ENCODE results near the gene NOTCH4. TPM values are rescaled to one million over a fixed set of nuclear protein-coding genes. Genes with fewer than 3 reads are reported as not detected.

Gene NOTCH4
- total and polyA plus RNA-seq, 2 donors (not counting 3 experiments of a cell fraction or from before 2014, with no cell fraction given) = 41.7 to 114 TPM

Small RNAs within 50 kb of the gene (microRNA-seq; reads per million reads assigned to microRNA genes)
- gene MIR6721 (ENCODE audit: borderline number of aligned reads, borderline replicate concordance) = 1.5 reads per million
- gene MIR6833 (ENCODE audit: borderline number of aligned reads, borderline replicate concordance) = not detected

Small RNAs within 50 kb of the gene (small RNA-seq; reads per million reads assigned to genes)
- gene AL662884.1 (ENCODE audit: insufficient read depth, insufficient read length, low read depth, low replicate concordance) = not detected
- not detected for gene MIR6833 (ENCODE audit: insufficient read depth, insufficient read length, low read depth, low replicate concordance)

Other genes starting within 250 kb of the NOTCH4 start
- gene C4A, start 242.0 kb downstream of the NOTCH4 start, total RNA-seq = 4.1 and 5.2 TPM in 2 replicates
- 4.4 and 5.7 TPM in 2 replicates for gene C4A, start 242.0 kb downstream of the NOTCH4 start, polyA plus RNA-seq
- gene C4B, start 209.3 kb downstream of the NOTCH4 start, total RNA-seq = 6.3 and 6.5 TPM in 2 replicates
- 2.9 and 4.4 TPM in 2 replicates for gene C4B, start 209.3 kb downstream of the NOTCH4 start, polyA plus RNA-seq
- gene CYP21A2, start 185.7 kb downstream of the NOTCH4 start, total RNA-seq = 0.22 and 0.32 TPM in 2 replicates
- 0.06 and 0.46 TPM in 2 replicates for gene CYP21A2, start 185.7 kb downstream of the NOTCH4 start, polyA plus RNA-seq
- 2.7 and 3.2 TPM in 2 replicates for gene TNXB, start 114.7 kb downstream of the NOTCH4 start, total RNA-seq
- gene TNXB, start 114.7 kb downstream of the NOTCH4 start, polyA plus RNA-seq = 0.24 and 0.47 TPM in 2 replicates
- gene ATF6B, start 95.8 kb downstream of the NOTCH4 start, total RNA-seq = 102 and 106 TPM in 2 replicates
- 113 and 115 TPM in 2 replicates for gene ATF6B, start 95.8 kb downstream of the NOTCH4 start, polyA plus RNA-seq
- 5.2 and 6.0 TPM in 2 replicates for gene FKBPL, start 93.8 kb downstream of the NOTCH4 start, total RNA-seq
- 3.4 and 3.5 TPM in 2 replicates for gene FKBPL, start 93.8 kb downstream of the NOTCH4 start, polyA plus RNA-seq
- gene PRRT1, start 72.1 kb downstream of the NOTCH4 start, total RNA-seq = 0.76 and 1.3 TPM in 2 replicates
- 0.38 and 0.55 TPM in 2 replicates for gene PRRT1, start 72.1 kb downstream of the NOTCH4 start, polyA plus RNA-seq
- gene PPT2, start 69.9 kb downstream of the NOTCH4 start, total RNA-seq = 27.2 and 27.6 TPM in 2 replicates
- 44.6 and 47.3 TPM in 2 replicates for gene PPT2, start 69.9 kb downstream of the NOTCH4 start, polyA plus RNA-seq
- gene EGFL8, start 59.5 kb downstream of the NOTCH4 start, total RNA-seq = 12.6 and 13.6 TPM in 2 replicates
- gene EGFL8, start 59.5 kb downstream of the NOTCH4 start, polyA plus RNA-seq = 9.0 and 9.8 TPM in 2 replicates
- 38.4 and 45.1 TPM in 2 replicates for gene AGPAT1, start 48.0 kb downstream of the NOTCH4 start, total RNA-seq
- gene AGPAT1, start 48.0 kb downstream of the NOTCH4 start, polyA plus RNA-seq = 132 and 151 TPM in 2 replicates
- 48.0 and 49.2 TPM in 2 replicates for gene RNF5, start 45.7 kb downstream of the NOTCH4 start, total RNA-seq
- 96.0 and 100 TPM in 2 replicates for gene RNF5, start 45.7 kb downstream of the NOTCH4 start, polyA plus RNA-seq
- gene AGER, start 39.8 kb downstream of the NOTCH4 start, total RNA-seq = 12.0 and 18.5 TPM in 2 replicates
- gene AGER, start 39.8 kb downstream of the NOTCH4 start, polyA plus RNA-seq = 4.6 and 5.1 TPM in 2 replicates
- gene PBX2, start 33.9 kb downstream of the NOTCH4 start, total RNA-seq = 95.9 and 100 TPM in 2 replicates
- 75.5 and 82.3 TPM in 2 replicates for gene PBX2, start 33.9 kb downstream of the NOTCH4 start, polyA plus RNA-seq
- gene GPSM3, start 31.4 kb downstream of the NOTCH4 start, total RNA-seq = 21.6 and 22.8 TPM in 2 replicates
- gene GPSM3, start 31.4 kb downstream of the NOTCH4 start, polyA plus RNA-seq = 19.5 and 24.9 TPM in 2 replicates
- gene TSBP1, start 147.8 kb upstream of the NOTCH4 start, total RNA-seq = not detected in 2 replicates
- not detected in 2 replicates for gene TSBP1, start 147.8 kb upstream of the NOTCH4 start, polyA plus RNA-seq
- gene BTNL2, start 183.1 kb upstream of the NOTCH4 start, total RNA-seq = not detected in 2 replicates
- not detected in 2 replicates for gene BTNL2, start 183.1 kb upstream of the NOTCH4 start, polyA plus RNA-seq
- not detected in 2 replicates for gene HLA-DRA, start 215.8 kb upstream of the NOTCH4 start, total RNA-seq
- not detected in 2 replicates for gene HLA-DRA, start 215.8 kb upstream of the NOTCH4 start, polyA plus RNA-seq

All from endothelial cell of umbilical vein (primary cell).